Lung (tissue), 12 donors: ENCODE measurements around the gene LTF. TPM values are rescaled to one million over a fixed set of nuclear protein-coding genes. Genes with fewer than 3 reads are reported as not detected.
A peak's percentile ranks its signal among the peaks of the same experiment; 100 is the strongest.

Experiments
- ATAC-seq: fragments of 200-7000 bp; cut with Tn5 transposase; one replicate; pipeline ENCODE4 v1.9.1; 2020; ENCODE audit warnings: moderate number of reproducible peaks; ENCODE audit not compliant: insufficient read depth, low FRiP score
- DNase-seq, 3 donors: peaks; one replicate each; pipeline ENCODE4 v3.0.0-alpha.2; 2013 to 2017
- H3K27ac ChIP-seq, 2 donors: one replicate each; pipeline ENCODE4 v1.5.1; 2013; ENCODE audit warnings: mild to moderate bottlenecking in 2 of 2, moderate library complexity in 2 of 2, control low read depth in 1 of 2, inconsistent platforms in 1 of 2, low read depth in 1 of 2, low read length in 1 of 2
- H3K27me3 ChIP-seq, 3 donors: one replicate each; pipeline ENCODE4 v1.5.1; 2013; ENCODE audit warnings: low read length in 2 of 3; ENCODE audit not compliant: control insufficient read depth in 3 of 3, insufficient read depth in 3 of 3
- H3K36me3 ChIP-seq, 4 donors: one replicate each; pipeline ENCODE4 v1.5.1; 2013; ENCODE audit warnings: low read length in 4 of 4, mild to moderate bottlenecking in 1 of 4, moderate library complexity in 1 of 4; ENCODE audit not compliant: control insufficient read depth in 4 of 4, insufficient read depth in 4 of 4
- H3K4me1 ChIP-seq, 5 donors: one replicate each; pipeline ENCODE4 v1.5.1; 2013; ENCODE audit warnings: low read length in 5 of 5, mild to moderate bottlenecking in 2 of 5, moderate library complexity in 1 of 5; ENCODE audit not compliant: control insufficient read depth in 5 of 5, insufficient read depth in 5 of 5
- H3K4me3 ChIP-seq: one replicate; pipeline ENCODE4 v1.5.1; 2013; ENCODE audit warnings: mild to moderate bottlenecking, control low read depth, moderate library complexity
- H3K9ac ChIP-seq, 2 donors: one replicate each; pipeline ENCODE4 v1.5.1; 2013; ENCODE audit warnings: low read length in 2 of 2, control low read depth in 1 of 2; ENCODE audit not compliant: insufficient read depth in 1 of 2
- H3K9me3 ChIP-seq, 4 donors: one replicate each; pipeline ENCODE4 v1.5.1; 2013; ENCODE audit warnings: low read length in 3 of 4, mild to moderate bottlenecking in 1 of 4, moderate library complexity in 1 of 4; ENCODE audit not compliant: control insufficient read depth in 4 of 4, insufficient read depth in 3 of 4
- CTCF ChIP-seq: IDR thresholded peaks from 2 replicates; pipeline ENCODE4 v1.5.1; 2012; ENCODE audit warnings: mild to moderate bottlenecking; ENCODE audit errors: control extremely low read depth, extremely low read depth
- WGBS, 2 donors: extraction: QIAGEN DNeasy Blood & Tissue Kit; methylation state at CpG; one replicate each; pipeline ENCODE4 v1.1.7; 2013; 5-methylcytosine and 5-hydroxymethylcytosine counted together
- polyA plus RNA-seq, 2 donors: library from polyadenylated mRNA; stranded (reverse); fragments of 200-250 nt; gene quantifications; one replicate each; pipeline ENCODE4 v1.2.1, GENCODE V29; 2013
- total RNA-seq, 2 donors: library from RNA; depleted of rRNA in 1 of 2; stranded (reverse); fragments of >200 nt in 1 of 2; gene quantifications; one replicate each; pipeline ENCODE4 v1.2.1, GENCODE V29; 2014 to 2021
- donor health status: control.
- donor health status: control.
- donor health status: Bipolar disorder and iron deficiency.
- donor health status: healthy.
- donor health status: DM: yes; HTN: yes; CAD: no.

The LTF gene
- total and polyA plus RNA-seq, 4 donors, result 12.9 to 188 (median 101) TPM

- 34 to 50% methylated on average over 3 of the region's 3 CpGs for WGBS, 2 donors
- Histone ChIP-seq H3K4me3 (no peak overlapping the region), H3K27me3 (peaks cover 0 to 26% (median 21%) of the 10 kb centered on the region in 3 donors), H3K36me3 (no peaks in the 10 kb centered on the region), H3K9ac (no peak overlapping the region), H3K9me3 (no peaks in the 10 kb centered on the region), H3K27ac (peak overlapping the region in 1 of 2 donors; percentile 6), H3K4me1 (peaks cover 0 to 18% (median 0%) of the 10 kb centered on the region in 5 donors)
- no peak for ATAC-seq
- DNase-seq, result no peak
- no peak for TF ChIP-seq CTCF
Observed at GRCh38 chr3:46462111-46462510, 2.6 kb downstream of the LTF start.

DNA sequence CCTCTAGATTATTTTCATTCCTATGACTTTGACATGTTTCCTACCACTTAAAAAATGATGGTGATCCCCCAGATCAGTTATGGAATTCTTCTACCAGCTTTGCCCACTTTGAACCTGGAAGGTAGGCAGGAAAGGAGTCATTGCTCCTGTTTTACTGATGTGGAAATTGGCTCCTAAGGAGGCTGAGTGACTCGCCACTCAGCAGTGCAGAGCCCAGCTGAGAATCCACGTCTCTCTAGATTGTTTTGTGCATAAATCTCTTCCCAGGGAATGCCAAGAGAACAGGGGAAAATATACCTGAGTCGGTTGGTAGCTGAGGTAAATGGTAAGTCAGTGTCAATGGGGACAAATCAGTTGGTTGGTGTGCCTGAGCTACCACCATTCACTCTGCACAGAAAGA, 4.7 kb downstream of the LTF start:
- Histone ChIP-seq H3K4me3 (no peak overlapping the region), H3K9ac (no peak overlapping the region), H3K27me3 (peaks cover 0 to 17% (median 15%) of the 10 kb centered on the region in 3 donors), H3K27ac (no peak overlapping the region), H3K36me3 (no peaks in the 10 kb centered on the region), H3K4me1 (peaks cover 0 to 16% (median 0%) of the 10 kb centered on the region in 5 donors), H3K9me3 (no peaks in the 10 kb centered on the region)
- no peak for TF ChIP-seq CTCF
- WGBS, 2 donors, result 82 to 87% methylated on average over 3 of the region's 3 CpGs
- ATAC-seq, result no peak
- DNase-seq, result no peak

DNA sequence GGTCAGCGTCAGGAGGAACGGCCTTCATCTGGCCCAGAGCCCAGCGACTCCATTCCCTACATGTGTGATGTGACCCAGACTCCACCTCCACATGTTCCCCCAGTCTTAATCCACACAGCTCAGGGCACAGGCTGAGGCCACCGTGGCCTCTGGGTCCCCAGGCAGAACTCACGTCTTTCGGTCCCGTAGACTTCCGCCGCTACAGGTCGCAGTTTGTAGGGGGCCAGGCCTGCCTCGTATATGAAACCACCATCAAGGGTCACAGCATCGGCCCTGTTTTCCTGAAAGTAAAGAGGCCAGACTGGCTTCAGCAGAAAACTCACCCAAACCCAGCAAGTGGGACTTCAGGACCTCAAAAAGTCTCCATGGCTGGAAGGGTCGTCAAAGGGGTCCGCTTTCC, 8.6 kb downstream of the LTF start:
- Histone ChIP-seq H3K36me3 (peaks cover 0 to 4% (median 0%) of the 10 kb centered on the region in 4 donors), H3K27me3 (peaks cover 0 to 3% (median 0%) of the 10 kb centered on the region in 3 donors), H3K9me3 (no peaks in the 10 kb centered on the region), H3K27ac (no peak overlapping the region), H3K4me1 (no peaks in the 10 kb centered on the region), H3K4me3 (no peak overlapping the region), H3K9ac (no peak overlapping the region)
- no peak for ATAC-seq
- no peak for DNase-seq
- no peak for TF ChIP-seq CTCF
- 95 to 98% methylated on average over 14 of the region's 14 CpGs for WGBS, 2 donors
